Dermis microvascular lymphatic vessel endothelial cell (primary cell): ENCODE data around the gene PCSK7. TPM values are rescaled to one million over a fixed set of nuclear protein-coding genes. Genes with fewer than 3 reads are reported as not detected.
A peak's percentile ranks its signal among the peaks of the same experiment; 100 is the strongest.
"Not testable (repeated sequence)": the region's sequence is repeated elsewhere in the genome, so short reads cannot be mapped to it uniquely, and the experiment has no call there.

Experiments used
- DNase-seq, 2 donors: peaks; one replicate each; pipeline versions ENCODE4 v3.0.0 to v3.0.0-alpha.2; 2010; ENCODE audit warnings: low read depth in 2 of 2
- total RNA-seq: library from RNA; depleted of rRNA; stranded (reverse); fragments of >200 nt; gene quantifications from 2 replicates; pipeline ENCODE4 v1.2.1, GENCODE V29; 2014

Gene PCSK7
- total RNA-seq: 31.1 and 33.9 TPM in 2 replicates

- no peak for DNase-seq
Observed at GRCh38 chr11:117231842-117232091, at the start of gene PCSK7. Gene PCSK7 (minus strand): TSS chr11:117232073. CDS start chr11:117229844, 2,229 bp downstream.

GRCh38 chr11:117281159-117281558, 49.3 kb upstream of the PCSK7 start:
- peak in 1 of 2 donors; percentile 87 for DNase-seq

- DNase-seq: no peak
Observed at GRCh38 chr11:117279711-117280376, 48.0 kb upstream of the PCSK7 start.

- no peak for DNase-seq
Observed at GRCh38 chr11:117278347-117278746, 46.5 kb upstream of the PCSK7 start.

GRCh38 chr11:117273550-117274289, 41.8 kb upstream of the PCSK7 start:
- no peak for DNase-seq

GRCh38 chr11:117272175-117272574, 40.3 kb upstream of the PCSK7 start:
- DNase-seq: not testable (repeated sequence)

- DNase-seq: no peak
Observed at GRCh38 chr11:117271208-117271607, 39.3 kb upstream of the PCSK7 start.

- DNase-seq: no peak
Observed at GRCh38 chr11:117269856-117270255, 38.0 kb upstream of the PCSK7 start.

- no peak for DNase-seq
Observed at GRCh38 chr11:117265745-117266144, 33.9 kb upstream of the PCSK7 start.

GRCh38 chr11:117264624-117265323, 32.9 kb upstream of the PCSK7 start:
- not testable (repeated sequence) for DNase-seq

- no peak for DNase-seq
Observed at GRCh38 chr11:117259417-117259816, 27.5 kb upstream of the PCSK7 start.

GRCh38 chr11:117258576-117258975, 26.7 kb upstream of the PCSK7 start:
- DNase-seq: no peak

- DNase-seq: no peak
Observed at GRCh38 chr11:117256573-117256972, 24.7 kb upstream of the PCSK7 start.

GRCh38 chr11:117255966-117256365, 24.1 kb upstream of the PCSK7 start:
- DNase-seq: no peak

- no peak for DNase-seq
Observed at GRCh38 chr11:117251506-117251905, 19.6 kb upstream of the PCSK7 start.

GRCh38 chr11:117249571-117249970, 17.7 kb upstream of the PCSK7 start:
- DNase-seq: no peak

- DNase-seq: no peak
Observed at GRCh38 chr11:117248341-117248740, 16.5 kb upstream of the PCSK7 start.

GRCh38 chr11:117239295-117239694, 7.4 kb upstream of the PCSK7 start:
- peak in 1 of 2 donors; percentile 79 for DNase-seq

- no peak for DNase-seq
Observed at GRCh38 chr11:117238221-117238620, 6.3 kb upstream of the PCSK7 start.

GRCh38 chr11:117232911-117233409, 1.1 kb upstream of the PCSK7 start:
- no peak for DNase-seq

- DNase-seq: peak; percentile 36 to 78
Observed at GRCh38 chr11:117232092-117232878, 412 bp upstream of the PCSK7 start, which contains the start of gene RNF214. Gene RNF214 (plus strand): TSS chr11:117232671. CDS start chr11:117234273, 1,602 bp downstream.
